GM19395 (cell line): ENCODE measurements around the gene HOXD8.

Experiments
- ATAC-seq: cut with Tn5 transposase; IDR thresholded peaks from one replicate; pipeline ENCODE4 v1.9.1; 2021; ENCODE audit warnings: mild to moderate bottlenecking, moderate library complexity; ENCODE audit not compliant: unreplicated experiment

Gene HOXD8

DNA sequence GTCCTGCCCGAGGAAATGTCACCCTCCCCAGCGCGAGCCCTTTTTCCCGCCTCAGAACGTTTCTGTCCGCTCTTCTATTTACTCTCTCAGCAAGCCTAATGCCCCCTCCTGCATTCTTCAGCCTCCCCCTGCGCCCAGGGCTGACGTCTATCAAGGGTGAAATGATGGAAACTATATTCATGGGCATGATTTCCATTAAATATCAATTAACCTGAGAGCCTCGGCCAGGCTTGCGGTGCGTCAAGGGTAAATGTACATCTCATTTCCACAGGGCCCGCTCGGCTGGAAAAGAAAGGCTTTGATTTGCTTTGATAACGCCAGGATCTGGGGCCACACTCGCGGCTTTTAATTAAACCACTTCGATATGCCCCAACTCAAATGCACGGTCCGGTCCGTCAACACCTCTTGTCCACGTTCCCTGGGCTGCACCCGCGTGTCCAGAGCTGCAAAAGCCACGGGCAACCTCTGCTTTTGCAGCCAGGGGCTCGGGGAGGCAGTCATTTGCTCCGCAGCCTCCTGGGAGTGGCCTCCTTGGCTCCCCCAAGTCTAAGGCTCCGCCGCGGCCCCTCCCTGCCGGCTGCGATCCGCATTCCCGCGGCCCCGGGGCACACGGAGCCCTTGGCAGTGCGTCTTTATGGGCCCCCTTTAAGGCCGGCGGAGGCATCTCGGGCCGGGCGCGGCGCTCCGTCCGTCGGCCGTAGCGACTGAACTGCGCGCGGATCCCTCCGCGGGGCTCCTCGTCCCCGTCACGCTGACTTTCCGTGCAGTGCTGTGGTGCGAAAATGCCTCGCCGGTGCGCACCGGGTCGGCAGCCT, at the start of gene HOXD8:
Gene HOXD8, plus strand, starts transcription at position 724 of the 815 bp plus-strand sequence. CDS start 662 bp downstream, outside the sequence.
- no peak for ATAC-seq

DNA sequence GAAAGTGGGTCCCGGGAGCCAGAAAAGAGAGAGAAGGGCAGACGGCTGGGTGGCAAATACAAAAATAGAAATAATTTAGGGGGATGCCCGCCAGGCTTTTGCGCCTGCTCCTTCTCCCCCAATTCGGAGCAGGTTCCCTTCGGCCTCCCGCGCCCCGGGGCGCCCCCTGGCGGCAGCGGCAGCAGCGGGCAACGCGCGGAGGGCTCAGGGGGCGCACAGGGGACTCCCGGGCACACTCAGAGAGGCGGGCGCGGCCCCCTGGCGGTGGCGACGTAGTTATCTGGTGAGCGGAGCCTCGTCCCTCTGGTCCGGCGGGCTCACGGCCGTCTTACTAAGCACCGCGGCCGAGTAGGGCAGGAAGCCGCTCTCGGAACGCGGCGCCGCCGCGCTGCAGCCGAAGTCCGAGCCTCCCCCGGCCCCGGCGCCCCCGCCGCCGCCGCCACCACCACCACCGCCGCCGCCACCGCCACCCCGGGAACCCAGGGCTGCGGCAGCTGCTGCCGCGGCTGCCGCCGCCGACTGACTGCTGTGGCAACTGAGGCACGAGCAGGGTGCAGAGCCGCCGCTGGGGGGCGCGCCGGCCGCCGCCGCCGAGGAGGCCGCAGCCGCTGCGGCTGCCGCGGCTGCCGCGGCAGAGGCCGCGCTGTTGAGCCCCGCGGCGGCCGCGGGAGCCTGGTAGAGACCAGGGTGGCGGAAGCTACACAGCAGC, 49.5 kb upstream of the HOXD8 start:
- no peak for ATAC-seq

DNA sequence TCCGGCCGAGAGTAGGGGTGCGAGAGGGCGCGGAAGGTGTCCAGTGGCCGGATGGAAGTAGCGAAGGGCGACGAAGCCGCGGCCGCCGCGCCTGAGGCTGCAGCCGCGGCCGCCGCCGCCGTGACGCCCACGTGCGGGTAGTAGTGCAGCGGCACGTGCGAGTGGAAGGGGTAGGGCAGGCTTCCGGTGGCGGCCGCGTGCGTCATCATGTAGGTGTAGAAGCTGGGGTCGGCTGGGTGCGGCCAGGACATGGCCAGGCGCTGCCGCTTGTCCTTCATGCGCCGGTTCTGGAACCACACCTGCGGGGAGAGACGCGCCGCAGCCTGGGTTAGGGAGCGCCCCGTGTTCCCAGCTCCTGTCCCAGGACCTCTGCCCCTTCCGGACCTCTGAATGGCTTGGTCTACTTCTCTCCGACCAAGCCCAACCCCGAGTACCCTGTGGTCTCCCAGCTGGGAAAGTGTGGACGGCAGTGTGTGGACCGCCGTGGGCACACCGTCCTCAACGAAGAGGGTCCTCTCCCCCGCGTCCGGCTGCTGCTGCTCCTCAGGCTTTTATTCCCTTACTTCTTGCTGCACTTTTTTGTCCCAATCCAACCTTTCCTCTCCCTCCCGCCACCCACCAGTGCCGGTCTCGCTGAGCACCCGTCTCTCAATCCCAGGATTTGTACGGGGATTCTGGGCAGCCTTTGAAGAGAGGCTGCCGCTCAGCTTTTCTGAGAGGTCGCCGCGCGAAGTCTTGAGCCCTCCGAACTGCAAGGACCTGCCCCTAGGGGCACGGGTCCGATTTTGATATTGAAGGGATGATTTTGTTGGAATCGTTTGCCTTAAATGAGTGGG, 48.7 kb upstream of the HOXD8 start:
- no peak for ATAC-seq

DNA sequence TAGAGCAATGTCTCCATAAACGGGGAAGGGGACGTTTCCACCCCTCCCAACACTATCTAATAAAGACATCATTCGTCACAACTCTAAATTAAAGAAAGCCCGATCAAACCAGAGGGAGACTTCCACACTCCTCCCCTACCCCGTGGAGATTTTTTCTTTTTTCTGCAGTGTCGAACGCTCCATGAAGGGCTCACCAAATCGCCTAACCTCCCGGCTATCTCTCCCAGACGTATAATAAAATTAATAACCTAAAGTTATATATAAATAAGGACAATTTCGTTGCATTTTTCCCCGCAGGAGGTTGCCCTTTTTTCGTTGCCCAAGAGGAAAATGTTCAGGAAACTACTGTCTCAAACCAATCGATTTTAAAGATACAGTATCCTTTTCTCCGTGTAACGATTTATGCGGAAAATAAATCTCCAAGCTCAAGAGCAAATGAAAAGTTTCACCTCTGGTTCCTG, 48.1 kb upstream of the HOXD8 start:
- ATAC-seq = no peak

DNA sequence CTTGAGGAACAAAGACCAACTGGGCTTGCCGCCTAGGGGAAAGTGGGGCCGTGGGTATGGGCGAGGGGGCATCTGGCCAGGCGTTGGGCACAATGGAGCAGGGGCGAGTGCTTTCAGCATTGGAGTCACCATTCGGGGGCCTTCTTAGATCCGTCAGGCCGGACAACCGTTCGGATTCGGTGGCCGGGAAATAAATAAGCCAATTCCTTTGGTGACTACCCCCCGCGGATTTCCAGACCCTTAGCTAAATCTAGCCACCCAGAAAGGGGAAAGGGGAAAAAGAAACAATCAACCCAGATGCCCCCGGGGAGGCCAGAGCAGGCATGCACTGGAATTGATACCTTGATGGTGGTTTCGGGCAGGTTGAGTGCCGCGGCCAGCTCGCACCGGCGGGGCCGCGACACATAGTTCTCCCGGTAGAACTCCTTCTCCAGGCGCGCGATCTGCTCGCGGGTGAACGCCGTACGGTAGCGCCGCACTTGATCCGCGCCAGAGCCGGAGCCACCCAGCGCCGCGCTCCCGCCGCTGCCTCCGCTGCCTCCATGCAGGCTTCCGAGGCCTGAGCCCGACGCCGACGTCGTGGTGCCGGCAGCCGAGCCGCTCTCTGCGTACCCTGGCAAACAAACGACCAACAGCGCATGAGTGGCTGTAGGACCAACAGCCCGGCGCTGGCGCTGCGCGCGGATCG, 47.5 kb upstream of the HOXD8 start:
- ATAC-seq = no peak

DNA sequence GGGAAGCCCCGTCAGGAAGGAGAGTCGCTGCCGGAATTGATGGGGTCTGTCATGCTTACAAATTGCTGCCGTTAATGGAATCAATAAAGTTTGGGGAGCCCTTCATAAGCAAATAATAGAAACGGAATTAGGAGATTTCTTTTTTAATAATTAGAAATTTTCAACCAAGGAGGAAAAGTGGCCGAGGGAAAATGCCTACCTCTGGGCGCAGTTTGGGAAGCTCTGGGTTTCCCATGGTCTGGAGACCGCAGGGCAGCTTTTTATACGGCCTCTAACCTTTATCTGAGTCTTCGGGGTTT, 47.0 kb upstream of the HOXD8 start:
- ATAC-seq = no peak

DNA sequence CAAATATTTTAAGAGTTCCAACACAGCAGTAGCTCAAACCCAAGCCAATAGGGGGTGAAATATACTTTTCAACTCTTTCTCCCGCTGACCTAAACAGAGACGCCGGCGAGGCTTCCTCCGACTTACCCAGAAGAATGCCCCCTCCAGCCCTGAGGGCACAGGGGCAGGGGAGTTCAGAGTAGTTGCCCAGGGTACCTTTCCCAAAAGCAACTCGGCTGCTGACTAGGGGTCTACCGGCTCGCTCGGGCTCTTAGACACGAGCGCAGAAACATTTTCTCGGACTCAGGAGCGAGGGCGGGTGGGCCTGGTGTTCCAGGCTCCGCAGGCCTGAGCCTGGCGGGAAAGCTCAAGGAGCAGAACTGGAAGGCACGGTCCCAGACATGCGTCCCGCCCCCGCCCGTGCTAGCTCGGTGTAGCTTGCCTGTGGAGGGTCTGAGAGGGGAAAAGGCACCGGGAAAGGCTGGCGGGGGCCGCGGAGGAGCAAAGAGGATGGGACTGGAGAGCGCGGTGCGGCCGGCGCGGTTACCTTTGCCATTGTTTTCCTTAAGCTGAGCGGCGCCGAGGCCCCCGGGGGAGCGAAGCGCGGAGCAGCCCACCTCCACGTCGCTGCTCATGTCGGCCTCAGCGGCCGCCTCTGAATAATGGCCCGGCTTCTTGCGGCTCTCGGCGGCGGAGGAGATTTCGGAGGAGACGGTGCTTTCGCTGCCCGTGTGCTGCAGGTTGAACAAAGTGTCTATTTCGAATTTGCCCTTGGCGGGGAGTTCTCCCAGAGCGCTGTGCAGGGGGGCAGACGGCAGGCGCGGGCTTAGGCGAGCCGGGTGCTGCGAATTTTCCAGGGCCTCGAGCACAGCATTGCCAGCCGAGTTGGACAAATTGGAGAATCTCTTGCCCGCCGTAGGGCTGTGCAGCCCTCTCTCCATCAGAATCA, 46.4 kb upstream of the HOXD8 start:
- ATAC-seq = no peak

DNA sequence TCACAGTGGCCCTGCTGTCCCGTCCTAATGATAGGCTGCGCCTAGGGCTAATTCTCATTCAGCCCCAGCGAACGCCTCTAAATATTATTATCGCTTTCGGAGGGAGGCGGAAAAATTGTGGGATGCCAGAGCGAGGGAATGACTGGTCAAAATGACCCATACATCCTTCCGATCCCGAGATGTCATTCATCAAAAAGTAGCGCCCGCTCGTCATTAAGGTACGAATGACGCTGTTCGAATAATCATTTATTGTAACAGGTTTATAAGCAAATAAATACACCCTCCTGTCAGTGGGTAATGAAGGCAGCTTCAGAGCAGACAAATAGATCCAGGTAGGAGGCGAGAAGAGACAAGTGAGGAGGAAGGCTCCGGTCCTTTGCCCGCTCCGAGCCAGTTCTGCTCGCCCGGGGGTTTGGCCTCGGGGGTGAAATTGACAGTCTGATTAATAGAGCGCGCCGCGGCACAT, 45.7 kb upstream of the HOXD8 start, which contains the start of gene EVX2:
Gene EVX2, minus strand, starts transcription at position 167 of the 466 bp plus-strand sequence. CDS start 186 bp downstream, outside the sequence.
- ATAC-seq = no peak

DNA sequence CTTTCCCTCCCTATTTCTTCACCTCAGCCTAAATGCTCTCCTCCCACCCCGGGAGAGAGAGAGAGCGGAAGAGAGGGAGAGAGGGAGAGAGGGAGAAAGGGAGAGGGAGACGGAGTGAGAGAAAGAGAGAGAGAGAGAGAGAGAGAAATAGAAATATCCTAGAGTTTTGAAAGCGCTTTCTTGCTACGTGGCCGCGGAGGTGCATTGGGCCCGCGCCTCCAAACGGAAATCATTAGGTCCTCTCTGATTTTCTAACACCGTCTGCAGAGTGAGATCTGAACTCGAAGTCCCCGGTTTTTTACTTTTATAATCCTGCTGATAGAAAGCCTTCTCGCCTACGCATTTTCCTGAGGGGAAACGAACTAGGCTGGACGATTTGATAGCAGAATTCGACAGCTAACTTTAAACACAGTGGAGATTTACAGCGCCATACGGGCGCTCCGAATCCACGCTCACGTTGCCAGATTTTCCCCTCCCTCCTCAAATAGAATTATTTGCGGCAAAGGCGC, 44.8 kb upstream of the HOXD8 start:
- ATAC-seq = no peak

DNA sequence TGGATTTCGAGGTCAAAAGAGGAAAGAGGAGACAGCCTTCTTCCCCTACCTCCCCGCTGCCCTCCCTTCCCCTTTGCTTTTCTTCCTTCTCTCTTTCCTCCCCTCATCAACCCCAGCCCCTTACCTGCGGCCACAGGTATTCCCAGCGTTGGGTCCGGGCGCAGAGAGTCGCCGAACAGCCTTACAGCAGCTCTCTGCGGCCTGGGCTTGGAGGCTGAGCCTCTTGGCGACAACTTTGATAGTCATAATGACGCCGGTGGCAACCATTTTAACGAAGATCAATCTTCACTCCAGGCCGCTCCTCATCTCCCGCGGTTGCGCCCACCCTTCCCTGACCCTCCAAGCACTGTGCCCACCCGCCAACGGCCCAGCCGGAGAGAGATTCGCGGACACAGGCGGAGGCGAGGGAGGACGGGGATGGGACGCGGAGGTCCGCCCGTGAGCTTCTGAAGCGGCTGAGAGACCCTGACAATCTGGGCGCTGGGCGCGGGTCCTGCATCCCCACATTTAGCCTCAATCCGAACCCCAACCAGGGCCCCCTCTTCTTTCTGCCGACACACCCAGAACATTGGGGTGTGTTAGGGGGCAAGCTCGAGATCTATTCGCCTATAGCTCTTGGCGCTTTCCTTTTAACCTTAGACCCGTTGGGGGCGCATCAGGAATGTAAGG, 44.3 kb upstream of the HOXD8 start:
- no peak for ATAC-seq

DNA sequence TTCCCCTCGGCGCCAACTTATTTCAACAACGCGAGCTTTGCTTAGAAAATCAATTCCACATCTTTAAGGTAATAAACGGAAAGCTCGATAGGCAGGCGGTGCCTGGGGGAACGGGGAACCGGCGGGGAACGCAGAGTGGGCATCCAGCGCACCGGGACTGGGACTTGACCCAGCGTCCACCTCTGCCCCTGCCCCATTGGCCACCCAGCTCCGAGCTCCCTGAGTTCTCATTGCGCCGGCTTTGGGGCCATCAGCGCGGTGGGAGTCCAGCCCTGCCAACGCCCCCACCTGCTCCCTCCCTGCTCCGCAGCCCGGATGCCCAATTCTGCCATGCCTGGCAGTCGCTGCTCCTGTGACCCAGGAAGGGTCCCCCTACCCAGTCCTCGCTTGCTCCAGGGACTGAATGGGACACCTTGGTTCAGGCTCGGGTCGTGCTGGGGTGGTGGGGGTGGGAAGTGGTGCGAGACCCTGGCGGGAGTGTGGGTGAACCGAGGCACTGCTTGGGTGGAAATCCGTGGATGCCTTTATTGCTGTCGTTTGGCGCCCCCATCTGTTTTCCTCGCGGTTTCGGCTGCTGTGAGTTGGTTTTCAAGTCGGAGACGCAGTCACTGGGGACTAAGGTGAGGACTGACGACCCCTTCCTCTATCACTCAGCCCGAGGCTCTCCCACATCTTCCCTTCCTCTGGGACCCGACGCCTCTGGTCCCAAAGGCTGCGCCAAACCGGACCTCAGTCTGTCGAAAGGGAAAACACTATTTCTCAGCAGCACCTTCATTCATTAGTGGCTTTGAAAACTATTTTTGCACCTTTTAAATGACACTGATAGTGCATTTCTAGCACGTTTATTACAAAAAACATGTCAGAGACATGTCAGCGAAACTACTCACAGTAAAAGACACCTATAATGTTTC, 43.4 kb upstream of the HOXD8 start:
- no peak for ATAC-seq

DNA sequence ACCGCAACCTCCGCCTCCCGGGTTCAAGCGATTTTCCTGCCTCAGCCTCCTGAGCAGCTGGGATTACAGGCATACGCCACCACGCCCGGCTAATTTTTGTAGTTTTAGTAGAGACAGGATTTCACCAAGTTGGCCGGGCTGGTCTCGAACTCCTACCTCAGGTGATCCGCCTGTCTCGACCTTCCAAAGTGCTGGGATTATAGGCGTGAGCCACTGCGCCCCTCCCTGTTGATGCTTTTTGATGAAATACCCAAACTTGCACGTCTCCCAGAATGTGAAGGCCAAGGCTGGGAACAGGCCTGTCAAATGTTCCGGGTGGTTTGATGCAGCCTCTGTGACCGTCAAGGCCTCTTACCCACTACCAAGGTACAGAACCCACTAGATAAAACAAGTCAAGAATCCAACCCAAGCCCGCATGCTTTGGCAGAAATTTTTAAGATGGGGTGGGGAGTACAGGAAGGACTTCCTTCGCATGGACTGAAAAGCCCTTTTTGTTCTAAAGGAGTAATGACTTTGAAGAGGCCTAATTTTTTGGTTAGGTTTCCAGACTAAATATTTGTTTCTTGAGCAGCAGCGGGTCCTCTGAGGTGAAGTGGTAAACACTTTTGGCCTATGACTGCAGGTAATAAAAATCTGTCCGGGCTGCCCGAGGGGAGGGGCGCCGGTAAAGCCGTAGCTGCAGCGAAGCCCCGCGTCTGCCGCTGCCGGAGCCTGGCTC, 42.0 kb upstream of the HOXD8 start:
- ATAC-seq = no peak

DNA sequence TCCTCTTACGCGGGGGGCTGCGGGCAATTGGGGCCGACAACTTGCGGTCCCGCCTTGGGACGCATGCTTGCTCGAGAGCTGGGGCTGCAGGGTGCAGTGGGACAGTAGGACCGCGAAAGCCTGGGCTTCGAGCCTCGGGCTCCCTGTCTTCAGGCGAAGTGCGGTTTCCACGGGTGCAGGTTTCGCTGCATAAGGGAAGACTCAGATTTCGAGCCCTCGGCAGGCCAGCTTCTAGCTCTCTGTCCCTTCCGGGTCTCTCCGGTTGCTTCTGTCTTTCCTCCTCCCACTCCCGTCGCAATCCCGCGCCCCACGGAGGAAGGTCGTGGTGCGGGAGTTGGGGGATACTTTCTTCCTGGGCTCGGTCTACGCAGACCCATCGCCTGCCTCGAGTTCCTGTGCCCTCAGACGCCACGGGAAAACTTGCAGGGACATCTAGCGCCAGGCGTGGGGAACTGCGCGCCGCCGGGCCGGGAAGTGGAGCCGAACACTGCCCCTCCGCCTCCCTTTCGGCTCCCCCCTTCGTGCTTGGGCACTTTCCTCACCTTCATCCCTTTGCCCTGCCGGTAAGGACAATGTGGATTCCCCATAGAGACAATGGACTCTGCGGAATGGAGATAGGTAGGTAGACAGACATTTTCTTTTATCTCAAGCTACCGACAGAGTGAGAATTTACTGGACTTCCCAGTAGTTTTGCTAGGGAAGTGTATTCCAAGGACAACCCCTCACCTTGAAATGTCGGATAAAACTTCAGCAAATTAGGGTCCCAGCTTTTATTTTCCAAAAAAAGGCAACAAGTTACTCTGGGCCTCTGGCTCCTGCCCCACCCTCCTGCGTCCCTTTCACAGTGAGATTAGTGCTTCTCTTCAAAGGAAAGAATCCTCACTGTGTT, 41.2 kb upstream of the HOXD8 start:
- no peak for ATAC-seq

DNA sequence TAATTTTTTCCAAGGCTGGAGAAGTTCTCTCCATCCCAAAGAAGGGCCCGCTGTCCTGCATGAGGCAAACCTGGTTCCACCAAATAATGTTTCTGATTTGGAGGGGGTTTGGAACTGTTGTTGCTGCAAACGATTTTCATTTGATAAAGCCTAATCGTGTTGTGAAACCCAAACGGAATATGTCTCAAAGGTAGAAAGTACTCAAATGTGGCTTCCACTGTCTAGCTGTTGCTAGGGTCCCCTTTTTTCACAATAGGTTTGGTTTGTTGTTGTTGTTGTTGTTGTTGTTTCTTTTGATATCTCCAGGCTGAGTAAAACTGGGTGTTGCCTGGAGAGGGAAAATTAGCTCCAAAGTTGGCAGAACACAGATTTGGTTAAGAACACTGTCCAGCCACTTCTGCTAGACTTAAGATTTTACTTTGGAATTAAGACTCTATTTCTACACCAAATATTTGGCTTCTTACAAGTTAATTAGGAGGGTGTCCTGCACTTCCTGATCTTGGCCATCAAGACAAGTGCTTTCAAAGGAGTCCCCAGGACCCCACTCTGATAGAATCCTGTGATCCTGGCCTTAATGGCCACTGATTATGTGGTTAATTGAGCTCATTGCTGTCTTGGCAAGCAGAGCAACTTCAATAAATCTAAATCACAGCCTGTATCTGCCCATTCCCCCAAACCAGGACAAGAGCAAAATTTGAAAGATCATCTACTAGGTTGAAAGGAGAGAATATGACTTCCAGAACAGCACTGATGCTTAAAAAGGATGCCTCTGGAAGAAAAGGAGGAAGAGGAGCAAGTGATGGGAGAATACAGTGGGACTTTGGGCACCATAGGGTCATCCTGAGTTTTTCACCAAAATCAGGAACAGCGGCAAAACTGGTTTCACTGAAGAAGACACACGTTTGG, 40.3 kb upstream of the HOXD8 start:
- ATAC-seq = no peak

DNA sequence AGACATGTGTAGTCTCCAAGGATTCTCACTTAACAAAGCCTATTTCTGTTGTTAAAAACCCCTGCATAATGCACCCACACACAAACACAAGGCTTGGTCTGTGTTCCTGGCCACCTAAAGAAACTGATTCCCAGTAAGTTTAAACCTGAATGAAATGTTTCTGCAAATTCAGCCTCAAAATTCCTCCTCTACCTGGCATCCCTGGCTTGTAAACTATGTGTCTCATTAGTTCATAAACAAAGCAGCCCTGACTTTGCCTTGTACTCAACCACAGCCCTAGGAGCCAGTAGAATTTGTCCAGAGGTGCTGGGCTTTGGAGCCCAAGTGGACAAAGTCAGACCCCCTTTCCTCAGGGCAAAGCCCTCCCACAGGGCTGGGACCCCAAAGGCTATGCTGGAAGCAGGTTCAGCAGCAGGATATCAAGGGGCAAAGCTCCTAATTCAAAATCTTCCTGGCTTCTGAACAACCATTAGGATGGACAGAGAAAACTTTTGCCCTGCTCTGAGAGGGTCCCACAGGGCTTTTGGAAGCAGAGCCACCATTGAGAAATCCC, 39.6 kb upstream of the HOXD8 start:
- ATAC-seq = no peak
